Upper lobe of left lung (tissue), 4 donors: ENCODE results near the gene TMEM229A.

ENCODE experiments used
- POLR2A ChIP-seq, 4 donors: fragments of 450-650 bp; IDR thresholded peaks; one replicate each; pipeline ENCODE4 v1.5.1; 2016 to 2017; ENCODE audit warnings: antibody characterized with exemption in 4 of 4, mild to moderate bottlenecking in 2 of 4
- POLR2AphosphoS5 ChIP-seq, 2 donors: sonication (generic); formaldehyde crosslinking; IDR thresholded peaks; one replicate each; pipeline ENCODE4 v1.5.1; 2017; ENCODE audit warnings: antibody characterized with exemption in 2 of 2
- TF ChIP-seq, protein P1 (sequence below), 6 experiments: fragments of 450-650 bp in 4 of 6; fragments of 200-600 bp in 2 of 6; sonication (generic) in 2 of 6; IDR thresholded peaks; one replicate each; pipeline ENCODE4 v1.5.1; 2016 to 2019; ENCODE audit warnings: antibody characterized with exemption in 6 of 6

DNA sequence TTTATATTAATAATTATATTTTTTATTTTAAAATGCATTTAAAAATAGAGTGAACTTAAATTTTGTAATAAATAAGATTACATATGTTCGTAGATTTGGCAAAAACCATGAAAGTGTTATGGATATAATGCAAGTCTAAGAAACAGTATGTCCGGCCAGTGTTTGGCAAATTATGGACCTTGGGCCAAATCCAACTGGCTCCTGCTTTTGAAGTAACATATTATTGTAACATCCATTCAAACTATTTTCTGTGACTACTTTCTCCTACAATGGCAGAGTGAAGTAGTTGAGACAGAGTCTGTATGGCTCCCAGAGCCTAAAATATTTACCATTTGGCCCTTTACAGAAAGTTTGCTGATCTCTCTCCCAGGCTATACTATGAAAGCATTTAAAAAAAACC, 38.9 kb downstream of the TMEM229A start:
- TF ChIP-seq POLR2A (IDR thresholded peaks at IDR 0.05) (no peak), POLR2AphosphoS5 (IDR thresholded peaks at IDR 0.05) (no peak)
- TF ChIP-seq, protein P1, sequence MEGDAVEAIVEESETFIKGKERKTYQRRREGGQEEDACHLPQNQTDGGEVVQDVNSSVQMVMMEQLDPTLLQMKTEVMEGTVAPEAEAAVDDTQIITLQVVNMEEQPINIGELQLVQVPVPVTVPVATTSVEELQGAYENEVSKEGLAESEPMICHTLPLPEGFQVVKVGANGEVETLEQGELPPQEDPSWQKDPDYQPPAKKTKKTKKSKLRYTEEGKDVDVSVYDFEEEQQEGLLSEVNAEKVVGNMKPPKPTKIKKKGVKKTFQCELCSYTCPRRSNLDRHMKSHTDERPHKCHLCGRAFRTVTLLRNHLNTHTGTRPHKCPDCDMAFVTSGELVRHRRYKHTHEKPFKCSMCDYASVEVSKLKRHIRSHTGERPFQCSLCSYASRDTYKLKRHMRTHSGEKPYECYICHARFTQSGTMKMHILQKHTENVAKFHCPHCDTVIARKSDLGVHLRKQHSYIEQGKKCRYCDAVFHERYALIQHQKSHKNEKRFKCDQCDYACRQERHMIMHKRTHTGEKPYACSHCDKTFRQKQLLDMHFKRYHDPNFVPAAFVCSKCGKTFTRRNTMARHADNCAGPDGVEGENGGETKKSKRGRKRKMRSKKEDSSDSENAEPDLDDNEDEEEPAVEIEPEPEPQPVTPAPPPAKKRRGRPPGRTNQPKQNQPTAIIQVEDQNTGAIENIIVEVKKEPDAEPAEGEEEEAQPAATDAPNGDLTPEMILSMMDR (IDR thresholded peaks at IDR 0.05): no peak
